Fibroblast of upper back skin (primary cell): ENCODE data around the gene SCRN2.

Source experiments
- DNase-seq: peaks from one replicate; pipeline ENCODE4 v3.0.0-alpha.2; 2013

The SCRN2 gene

GRCh38 chr17:47840742-47841487 is at the start of gene SCRN2:
Gene SCRN2, minus strand, starts transcription at chr17:47841273. Its CDS starts 430 bp downstream, at chr17:47840843.
- DNase-seq = peak; percentile 79

GRCh38 chr17:47889734-47890529 is 48.9 kb upstream of the SCRN2 start:
- DNase-seq = peak; percentile 79

- no peak for DNase-seq
Observed at GRCh38 chr17:47888293-47888692, 47.2 kb upstream of the SCRN2 start.

- no peak for DNase-seq
Observed at GRCh38 chr17:47884905-47885730, 44.0 kb upstream of the SCRN2 start.

GRCh38 chr17:47884427-47884740 is 43.3 kb upstream of the SCRN2 start:
- DNase-seq = no peak

- no peak for DNase-seq
Observed at GRCh38 chr17:47883589-47884426, 42.7 kb upstream of the SCRN2 start.

- DNase-seq = no peak
Observed at GRCh38 chr17:47882695-47883588, 41.9 kb upstream of the SCRN2 start.

- peak; percentile 27 for DNase-seq
Observed at GRCh38 chr17:47882247-47882646, 41.2 kb upstream of the SCRN2 start.

- no peak for DNase-seq
Observed at GRCh38 chr17:47879776-47880454, 38.8 kb upstream of the SCRN2 start.

- peak; percentile 73 for DNase-seq
Observed at GRCh38 chr17:47879028-47879585, 38.0 kb upstream of the SCRN2 start.

GRCh38 chr17:47878203-47879027 is 37.3 kb upstream of the SCRN2 start:
- DNase-seq = no peak

- peak; percentile 50 for DNase-seq
Observed at GRCh38 chr17:47877368-47878034, 36.4 kb upstream of the SCRN2 start.

- no peak for DNase-seq
Observed at GRCh38 chr17:47875011-47875985, 34.2 kb upstream of the SCRN2 start.

- no peak for DNase-seq
Observed at GRCh38 chr17:47873200-47874090, 32.4 kb upstream of the SCRN2 start.

- peak; percentile 47 for DNase-seq
Observed at GRCh38 chr17:47872651-47873161, 31.6 kb upstream of the SCRN2 start.

- DNase-seq = no peak
Observed at GRCh38 chr17:47872019-47872650, 31.1 kb upstream of the SCRN2 start.
